HG03196 (cell line): ENCODE results near the gene MSH3.
"Not testable (repeated sequence)": the region's sequence is repeated elsewhere in the genome, so short reads cannot be mapped to it uniquely, and the experiment has no call there.

Experiments used
- ATAC-seq: cut with Tn5 transposase; IDR thresholded peaks from one replicate; pipeline ENCODE4 v1.9.1; 2021; ENCODE audit not compliant: unreplicated experiment

Gene MSH3

GRCh38 chr5:80884086-80884813, 229.8 kb downstream of the MSH3 start:
- ATAC-seq = no peak

- no peak for ATAC-seq
Measured at GRCh38 chr5:80884929-80885328, 230.5 kb downstream of the MSH3 start.

- ATAC-seq = no peak
Measured at GRCh38 chr5:80885396-80886000, 231.0 kb downstream of the MSH3 start.

GRCh38 chr5:80894083-80894482, 239.6 kb downstream of the MSH3 start:
- ATAC-seq = no peak

GRCh38 chr5:80895523-80895922, 241.1 kb downstream of the MSH3 start:
- no peak for ATAC-seq

- not testable (repeated sequence) for ATAC-seq
Measured at GRCh38 chr5:80902624-80903023, 248.2 kb downstream of the MSH3 start.

- no peak for ATAC-seq
Measured at GRCh38 chr5:80904533-80905187, 250.2 kb downstream of the MSH3 start.

- ATAC-seq = no peak
Measured at GRCh38 chr5:80905405-80905804, 251.0 kb downstream of the MSH3 start.

GRCh38 chr5:80912479-80912878, 258.0 kb downstream of the MSH3 start:
- no peak for ATAC-seq

GRCh38 chr5:80915716-80916115, 261.3 kb downstream of the MSH3 start:
- ATAC-seq = no peak

GRCh38 chr5:80916676-80917075, 262.2 kb downstream of the MSH3 start:
- no peak for ATAC-seq

GRCh38 chr5:80917631-80918030, 263.2 kb downstream of the MSH3 start:
- no peak for ATAC-seq

- ATAC-seq = no peak
Measured at GRCh38 chr5:80919678-80920196, 265.3 kb downstream of the MSH3 start.

GRCh38 chr5:80920333-80920732, 265.9 kb downstream of the MSH3 start:
- ATAC-seq = no peak

- no peak for ATAC-seq
Measured at GRCh38 chr5:80921026-80921425, 266.6 kb downstream of the MSH3 start.

GRCh38 chr5:80925931-80926330, 271.5 kb downstream of the MSH3 start:
- no peak for ATAC-seq
